ENCODE results near the gene PUM1. TPM values are rescaled to one million over a fixed set of nuclear protein-coding genes. Genes with fewer than 3 reads are reported as not detected.
"Not testable (repeated sequence)": the region's sequence is repeated elsewhere in the genome, so short reads cannot be mapped to it uniquely, and the experiment has no call there.

PUM1 gene
- total RNA-seq, 1 experiment from 2014 or later: 43.3 TPM

DNA sequence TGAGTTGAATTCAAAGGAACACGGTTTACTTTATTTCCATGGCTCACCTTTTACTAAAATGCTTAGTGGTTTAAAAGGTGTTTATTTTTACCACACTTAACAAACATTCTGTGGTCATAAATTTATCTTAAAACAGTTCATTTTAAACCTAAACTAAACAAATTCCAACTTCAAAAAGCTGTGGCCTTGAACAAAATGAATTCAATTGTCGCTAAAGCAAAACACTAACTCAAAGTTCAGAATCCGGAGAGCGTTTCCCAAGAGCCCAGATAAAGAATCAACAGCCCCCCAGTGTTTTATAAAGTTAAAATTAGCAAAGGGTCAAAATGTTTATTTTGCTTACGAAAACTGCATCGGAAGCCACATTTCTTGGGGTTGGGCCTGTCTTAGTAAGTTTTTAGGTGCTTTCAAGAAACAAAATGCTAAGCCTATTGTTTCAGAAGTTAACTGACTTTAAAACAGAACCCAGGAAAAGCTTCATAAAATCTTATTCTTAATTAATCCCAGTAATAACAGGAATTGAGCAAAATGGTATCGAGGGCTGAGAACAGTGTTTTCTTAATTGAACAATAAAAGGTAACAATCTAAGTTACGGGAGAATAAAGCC is 1.3 kb downstream of the PUM1 start:
- peaks cover 10% of the 10 kb centered on the region for H3K36me3 ChIP-seq (ENCODE audit: low read depth, low read length)
- ChIA-PET POLR2A (ENCODE audit: unreplicated experiment) (no interaction called here), CTCF (no interaction called here)
- H3K4me1 ChIP-seq (ENCODE audit: insufficient read depth, low read length): peaks cover 18% of the 10 kb centered on the region
- TF ChIP-seq, protein P1, sequence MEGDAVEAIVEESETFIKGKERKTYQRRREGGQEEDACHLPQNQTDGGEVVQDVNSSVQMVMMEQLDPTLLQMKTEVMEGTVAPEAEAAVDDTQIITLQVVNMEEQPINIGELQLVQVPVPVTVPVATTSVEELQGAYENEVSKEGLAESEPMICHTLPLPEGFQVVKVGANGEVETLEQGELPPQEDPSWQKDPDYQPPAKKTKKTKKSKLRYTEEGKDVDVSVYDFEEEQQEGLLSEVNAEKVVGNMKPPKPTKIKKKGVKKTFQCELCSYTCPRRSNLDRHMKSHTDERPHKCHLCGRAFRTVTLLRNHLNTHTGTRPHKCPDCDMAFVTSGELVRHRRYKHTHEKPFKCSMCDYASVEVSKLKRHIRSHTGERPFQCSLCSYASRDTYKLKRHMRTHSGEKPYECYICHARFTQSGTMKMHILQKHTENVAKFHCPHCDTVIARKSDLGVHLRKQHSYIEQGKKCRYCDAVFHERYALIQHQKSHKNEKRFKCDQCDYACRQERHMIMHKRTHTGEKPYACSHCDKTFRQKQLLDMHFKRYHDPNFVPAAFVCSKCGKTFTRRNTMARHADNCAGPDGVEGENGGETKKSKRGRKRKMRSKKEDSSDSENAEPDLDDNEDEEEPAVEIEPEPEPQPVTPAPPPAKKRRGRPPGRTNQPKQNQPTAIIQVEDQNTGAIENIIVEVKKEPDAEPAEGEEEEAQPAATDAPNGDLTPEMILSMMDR (conservative IDR thresholded peaks at IDR 0.05; ENCODE audit: low read depth, low read length): no peak
- no peak for TF ChIP-seq EZH2phosphoT487 (IDR thresholded peaks at IDR 0.05; ENCODE audit: borderline replicate concordance, low read length)
- no peak for TF ChIP-seq EZH2 (IDR thresholded peaks at IDR 0.05; ENCODE audit: low read length, unreplicated experiment)
- H4K20me1 ChIP-seq (ENCODE audit: low read length): peaks cover 47% of the 10 kb centered on the region
- H3K27ac ChIP-seq (ENCODE audit: low read length): no peak overlapping the region
- DNase-seq (no peak), ATAC-seq (no peak)
- peak overlapping the region; percentile 97 for H3K9ac ChIP-seq (ENCODE audit: low read length)
- no peaks in the 10 kb centered on the region for H3K27me3 ChIP-seq (ENCODE audit: low read length)
- H3K9me3 ChIP-seq (ENCODE audit: low read length): no peaks in the 10 kb centered on the region
- H2AFZ ChIP-seq (ENCODE audit: low read length): no peak overlapping the region
- H3K9me2 ChIP-seq (replicated peaks; ENCODE audit: low read length): no peaks in the 10 kb centered on the region
- BruUV-seq (replicated peaks): TSS peak; percentile 78
- H3F3A ChIP-seq (ENCODE audit: low read length, unreplicated experiment): no peaks in the 10 kb centered on the region
- H3K4me2 ChIP-seq (ENCODE audit: low read length): peak overlapping the region; percentile 81
- H3K4me3 ChIP-seq (ENCODE audit: low read length): peak overlapping the region; percentile 89
- intact Hi-C loops (cut with micrococcal nuclease): no loop called here
- H3K79me2 ChIP-seq (ENCODE audit: low read length): peaks cover 63% of the 10 kb centered on the region

DNA sequence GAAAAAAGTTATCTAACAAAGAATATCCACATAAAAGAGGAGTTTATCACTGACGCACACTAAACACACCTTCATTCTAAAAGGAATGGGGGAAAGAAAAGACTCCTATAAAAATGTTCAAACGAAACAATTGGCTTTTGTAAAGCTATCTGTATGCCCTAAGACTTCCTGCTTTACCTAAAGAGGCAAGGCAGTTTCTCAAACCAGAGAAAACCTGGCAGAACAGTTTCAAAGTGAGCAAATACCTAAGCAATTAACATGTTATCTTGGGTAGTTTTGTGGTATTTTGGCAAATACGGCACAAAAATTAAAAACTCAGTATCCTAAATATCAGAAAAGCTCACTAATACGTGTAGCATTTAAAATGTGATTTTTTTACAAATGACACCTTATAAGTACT is 1.9 kb downstream of the PUM1 start:
- TF ChIP-seq, protein P1 (conservative IDR thresholded peaks at IDR 0.05; ENCODE audit: low read depth, low read length): no peak
- TF ChIP-seq EZH2 (IDR thresholded peaks at IDR 0.05; ENCODE audit: low read length, unreplicated experiment): no peak

DNA sequence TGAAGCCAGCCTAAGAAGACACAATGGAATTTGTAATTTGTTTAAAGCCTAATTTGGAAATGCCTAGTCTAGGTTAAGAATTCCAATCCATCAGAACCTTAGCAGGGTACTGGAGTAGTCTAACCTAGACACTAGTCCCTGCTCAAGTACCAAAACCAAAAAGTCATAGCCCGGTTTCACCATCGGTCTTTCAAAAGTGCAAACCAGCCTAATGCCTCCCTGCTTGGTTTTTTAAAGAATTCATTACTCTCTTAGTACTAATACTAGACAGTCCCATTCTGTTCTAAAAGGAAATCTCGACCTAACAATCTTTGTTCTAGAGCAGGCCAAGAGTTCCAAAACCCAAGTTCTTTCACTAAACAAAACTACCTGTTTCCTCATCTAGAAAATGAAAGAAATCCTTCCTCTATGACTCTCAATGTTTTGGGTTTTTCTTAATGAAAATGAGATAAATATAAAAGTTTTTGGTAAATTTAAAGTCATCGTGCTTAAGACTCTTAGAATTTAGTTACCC is 2.6 kb downstream of the PUM1 start:
- Histone ChIP-seq H3K9me3 (ENCODE audit: low read length) (no peaks in the 10 kb centered on the region), H3K36me3 (ENCODE audit: low read depth, low read length) (peaks cover 19% of the 10 kb centered on the region), H3K27me3 (ENCODE audit: low read length) (no peaks in the 10 kb centered on the region), H3K4me1 (ENCODE audit: insufficient read depth, low read length) (peaks cover 18% of the 10 kb centered on the region), H3F3A (ENCODE audit: low read length, unreplicated experiment) (no peaks in the 10 kb centered on the region), H3K9ac (ENCODE audit: low read length) (peak overlapping the region; percentile 97; the same call in 1 of the 2 replicates), H3K9me2 (replicated peaks; ENCODE audit: low read length) (no peaks in the 10 kb centered on the region), H3K4me2 (ENCODE audit: low read length) (peak overlapping the region; percentile 81), H3K4me3 (ENCODE audit: low read length) (peak overlapping the region; percentile 89), H4K20me1 (ENCODE audit: low read length) (peaks cover 57% of the 10 kb centered on the region), H3K27ac (ENCODE audit: low read length) (no peak overlapping the region), H3K79me2 (ENCODE audit: low read length) (peaks cover 76% of the 10 kb centered on the region), H2AFZ (ENCODE audit: low read length) (no peak overlapping the region)
- no peak for TF ChIP-seq EZH2 (IDR thresholded peaks at IDR 0.05; ENCODE audit: low read length, unreplicated experiment)
- TF ChIP-seq, protein P1 (conservative IDR thresholded peaks at IDR 0.05; ENCODE audit: low read depth, low read length): no peak
- TF ChIP-seq EZH2phosphoT487 (IDR thresholded peaks at IDR 0.05; ENCODE audit: borderline replicate concordance, low read length): no peak
- intact Hi-C loops (cut with micrococcal nuclease): no loop called here
- no TSS peak for BruUV-seq (replicated peaks)
- ChIA-PET CTCF (no interaction called here), POLR2A (ENCODE audit: unreplicated experiment) (no interaction called here)
- DNase-seq (no peak), ATAC-seq (no peak)

More for the DNA sequence above, 1.9 kb downstream of the PUM1 start:
- ChIA-PET POLR2A (ENCODE audit: unreplicated experiment) (no interaction called here), CTCF (no interaction called here)
- Histone ChIP-seq H3K27ac (ENCODE audit: low read length) (no peak overlapping the region), H3K79me2 (ENCODE audit: low read length) (peaks cover 69% of the 10 kb centered on the region), H2AFZ (ENCODE audit: low read length) (no peak overlapping the region), H3K9me3 (ENCODE audit: low read length) (no peaks in the 10 kb centered on the region), H3K9ac (ENCODE audit: low read length) (peak overlapping the region; percentile 97), H3K36me3 (ENCODE audit: low read depth, low read length) (peaks cover 16% of the 10 kb centered on the region), H3F3A (ENCODE audit: low read length, unreplicated experiment) (no peaks in the 10 kb centered on the region), H4K20me1 (ENCODE audit: low read length) (peaks cover 53% of the 10 kb centered on the region), H3K27me3 (ENCODE audit: low read length) (no peaks in the 10 kb centered on the region), H3K4me1 (ENCODE audit: insufficient read depth, low read length) (peaks cover 18% of the 10 kb centered on the region), H3K4me2 (ENCODE audit: low read length) (peak overlapping the region; percentile 81), H3K4me3 (ENCODE audit: low read length) (peak overlapping the region; percentile 89), H3K9me2 (replicated peaks; ENCODE audit: low read length) (no peaks in the 10 kb centered on the region)
- peak; percentile 10; the same call in 1 of the 2 replicates for ATAC-seq
- peak; percentile 45 for DNase-seq
- BruUV-seq (replicated peaks): no TSS peak
- intact Hi-C loops (cut with micrococcal nuclease): no loop called here

DNA sequence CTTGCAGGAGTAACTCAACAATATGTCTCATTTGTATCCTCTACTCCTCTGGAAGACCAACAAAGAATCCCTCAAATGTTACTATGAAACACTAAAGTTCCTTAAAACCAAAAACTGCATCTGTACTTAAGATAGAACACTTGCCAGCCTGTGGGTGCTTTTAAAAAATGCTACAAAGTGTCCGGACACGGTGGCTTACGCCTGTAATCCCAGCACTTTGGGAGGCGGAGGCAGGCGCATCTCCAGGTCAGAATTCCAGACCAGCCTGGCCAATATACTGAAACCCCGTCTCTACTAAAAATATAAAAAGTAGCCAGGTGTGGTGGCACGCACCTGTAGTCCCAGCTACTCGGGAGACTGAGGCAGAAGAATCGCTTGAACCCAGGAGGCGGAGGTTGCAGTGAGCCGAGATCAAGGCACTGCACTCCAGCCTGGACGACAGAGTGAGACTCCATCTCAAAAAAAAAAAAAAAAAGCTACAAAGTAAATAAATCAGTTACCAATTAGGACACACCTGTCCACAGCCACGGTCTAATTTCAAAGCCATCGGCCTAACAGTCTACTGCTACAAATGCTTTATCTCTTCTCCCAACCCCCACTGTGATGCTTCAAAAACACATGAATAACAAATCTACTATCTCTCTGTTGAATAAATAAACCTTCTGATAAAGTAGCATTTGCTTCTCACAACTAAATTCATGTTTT is 3.2 kb downstream of the PUM1 start:
- Histone ChIP-seq H3K9ac (ENCODE audit: low read length) (peak overlapping the region; percentile 97; the same call in 1 of the 2 replicates), H3K79me2 (ENCODE audit: low read length) (peaks cover 82% of the 10 kb centered on the region), H4K20me1 (ENCODE audit: low read length) (peaks cover 63% of the 10 kb centered on the region), H3K4me1 (ENCODE audit: insufficient read depth, low read length) (peaks cover 18% of the 10 kb centered on the region), H3K4me2 (ENCODE audit: low read length) (peak overlapping the region; percentile 81), H3K36me3 (ENCODE audit: low read depth, low read length) (peaks cover 24% of the 10 kb centered on the region), H3K4me3 (ENCODE audit: low read length) (peak overlapping the region; percentile 89)
- H3K27me3 ChIP-seq (ENCODE audit: low read length); H3K27ac ChIP-seq (ENCODE audit: low read length); DNase-seq; H2AFZ ChIP-seq (ENCODE audit: low read length); POLR2A ChIA-PET (ENCODE audit: unreplicated experiment); BruUV-seq (replicated peaks); H3F3A ChIP-seq (ENCODE audit: low read length, unreplicated experiment); CTCF ChIA-PET; ATAC-seq; H3K9me2 ChIP-seq (replicated peaks; ENCODE audit: low read length); H3K9me3 ChIP-seq (ENCODE audit: low read length); intact Hi-C loops (cut with micrococcal nuclease): not testable (repeated sequence)
